GM12801 (cell line): ENCODE results near the gene COL5A1.

Source experiments
- TF ChIP-seq, protein P1 (sequence below): IDR thresholded peaks from one replicate; pipeline ENCODE4 v1.5.1; 2011; ENCODE audit warnings: control low read depth; ENCODE audit not compliant: insufficient read length; ENCODE audit errors: extremely low read depth

The COL5A1 gene

DNA sequence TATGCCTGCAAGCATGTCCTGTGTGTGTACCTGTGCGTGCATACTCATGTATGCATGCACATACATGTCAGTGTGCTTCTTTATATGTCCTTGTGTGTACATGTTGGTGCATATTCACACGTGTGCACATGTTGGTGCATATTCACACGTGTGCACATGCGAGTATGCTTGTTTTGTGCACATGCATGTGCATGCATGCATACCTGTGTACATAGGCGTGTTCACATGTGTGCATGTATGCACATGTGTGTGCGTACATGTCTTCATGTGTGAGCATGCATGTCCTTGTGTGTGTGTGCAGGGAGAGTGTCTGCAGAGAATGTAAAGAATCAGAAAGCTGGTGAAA, 166.8 kb downstream of the COL5A1 start:
- TF ChIP-seq, protein P1, sequence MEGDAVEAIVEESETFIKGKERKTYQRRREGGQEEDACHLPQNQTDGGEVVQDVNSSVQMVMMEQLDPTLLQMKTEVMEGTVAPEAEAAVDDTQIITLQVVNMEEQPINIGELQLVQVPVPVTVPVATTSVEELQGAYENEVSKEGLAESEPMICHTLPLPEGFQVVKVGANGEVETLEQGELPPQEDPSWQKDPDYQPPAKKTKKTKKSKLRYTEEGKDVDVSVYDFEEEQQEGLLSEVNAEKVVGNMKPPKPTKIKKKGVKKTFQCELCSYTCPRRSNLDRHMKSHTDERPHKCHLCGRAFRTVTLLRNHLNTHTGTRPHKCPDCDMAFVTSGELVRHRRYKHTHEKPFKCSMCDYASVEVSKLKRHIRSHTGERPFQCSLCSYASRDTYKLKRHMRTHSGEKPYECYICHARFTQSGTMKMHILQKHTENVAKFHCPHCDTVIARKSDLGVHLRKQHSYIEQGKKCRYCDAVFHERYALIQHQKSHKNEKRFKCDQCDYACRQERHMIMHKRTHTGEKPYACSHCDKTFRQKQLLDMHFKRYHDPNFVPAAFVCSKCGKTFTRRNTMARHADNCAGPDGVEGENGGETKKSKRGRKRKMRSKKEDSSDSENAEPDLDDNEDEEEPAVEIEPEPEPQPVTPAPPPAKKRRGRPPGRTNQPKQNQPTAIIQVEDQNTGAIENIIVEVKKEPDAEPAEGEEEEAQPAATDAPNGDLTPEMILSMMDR, result no peak

DNA sequence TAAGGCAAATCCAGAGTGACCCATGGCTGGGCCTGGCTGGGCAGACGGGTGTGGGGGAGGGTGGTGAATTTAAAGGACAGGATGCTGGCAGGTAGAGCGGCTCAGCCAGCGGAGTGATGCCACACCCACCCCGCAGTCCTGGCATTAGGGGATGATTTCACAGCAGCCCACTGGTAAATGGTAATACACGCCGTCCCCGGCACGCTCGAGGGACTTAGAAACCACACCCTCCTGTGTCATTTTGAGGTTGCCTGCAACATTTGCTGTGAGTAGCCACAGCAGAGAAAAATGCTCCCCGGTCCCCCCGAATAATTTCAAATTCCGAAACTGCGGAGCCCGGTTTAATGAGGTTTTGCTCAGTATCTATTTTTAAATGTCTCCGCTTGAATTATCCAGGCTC, 167.7 kb downstream of the COL5A1 start:
- TF ChIP-seq, protein P1, result no peak

DNA sequence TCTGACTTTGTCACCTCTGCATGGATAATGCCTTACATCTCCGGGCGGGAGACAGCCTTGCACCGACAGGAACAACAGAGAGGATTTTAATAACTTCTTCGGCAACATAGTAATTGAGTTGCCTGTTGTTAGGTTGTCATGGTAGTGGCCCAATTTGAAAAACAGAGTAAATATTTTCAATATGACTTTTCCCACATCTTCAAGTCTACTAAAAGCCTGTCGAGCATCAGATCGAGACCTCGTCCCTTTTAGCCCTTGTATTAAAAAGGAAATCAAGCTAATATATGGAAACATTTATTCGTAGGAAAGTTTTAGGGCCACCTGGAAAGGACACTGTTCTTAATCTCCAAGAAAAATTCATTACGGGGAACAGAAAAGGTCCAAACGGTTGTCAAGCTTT, 168.2 kb downstream of the COL5A1 start:
- TF ChIP-seq, protein P1, result no peak

DNA sequence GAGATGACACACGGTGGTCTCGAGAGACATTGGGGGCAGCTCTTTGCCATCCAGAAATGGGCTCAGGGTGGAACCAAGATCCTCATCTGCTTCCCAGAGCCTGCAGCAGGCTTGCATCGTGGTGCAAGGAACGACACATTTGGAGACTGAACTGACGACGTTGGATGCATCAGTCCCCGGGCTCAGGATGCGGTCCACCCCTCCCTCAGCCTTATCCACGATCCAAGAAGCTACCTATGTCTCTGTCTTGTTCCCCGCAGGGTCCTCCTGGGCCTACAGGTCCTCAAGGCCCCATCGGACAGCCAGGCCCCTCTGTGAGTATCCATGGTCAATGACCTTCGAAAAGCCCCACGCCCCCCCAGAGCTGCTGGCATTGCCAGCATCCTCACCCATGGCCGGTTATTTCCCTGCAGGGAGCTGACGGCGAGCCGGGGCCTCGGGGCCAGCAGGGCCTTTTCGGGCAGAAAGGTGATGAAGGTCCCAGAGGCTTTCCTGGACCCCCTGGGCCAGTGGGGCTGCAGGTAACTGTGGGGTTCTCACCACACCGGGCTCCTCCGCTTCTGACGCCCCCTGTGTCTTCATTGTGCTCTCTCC, 169.6 kb downstream of the COL5A1 start:
- TF ChIP-seq, protein P1, result no peak

DNA sequence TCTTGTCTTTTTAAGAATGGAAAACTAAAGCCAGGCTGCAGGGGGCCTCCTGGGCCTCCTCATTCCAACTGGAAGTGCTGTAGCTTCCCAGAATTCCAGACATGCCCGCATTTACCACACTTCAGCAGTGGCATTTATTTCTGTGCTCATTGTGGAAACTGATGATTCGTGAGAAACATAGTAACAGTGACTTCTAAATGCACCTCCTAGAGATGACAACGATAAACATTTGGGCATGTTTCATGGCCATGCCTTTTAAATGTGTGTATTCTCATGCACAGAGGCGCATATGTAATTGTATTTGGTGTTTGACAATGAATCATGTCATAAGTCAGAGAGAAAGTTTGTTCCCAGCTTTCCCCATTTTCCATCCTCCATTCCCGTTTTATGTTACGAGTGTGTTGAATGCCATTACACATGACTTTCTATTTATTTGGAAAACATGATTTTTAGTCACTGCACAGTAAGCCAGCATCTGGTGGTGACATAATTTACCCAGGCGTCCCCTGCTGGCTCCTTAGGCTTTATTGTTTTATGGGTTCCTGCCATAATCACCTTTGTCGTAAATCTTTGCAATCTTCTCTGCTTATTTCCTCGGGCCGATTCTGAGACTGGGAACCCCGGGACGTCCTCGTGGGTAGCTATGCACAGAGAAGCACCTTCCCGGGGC, 170.2 kb downstream of the COL5A1 start:
- TF ChIP-seq, protein P1, result no peak

DNA sequence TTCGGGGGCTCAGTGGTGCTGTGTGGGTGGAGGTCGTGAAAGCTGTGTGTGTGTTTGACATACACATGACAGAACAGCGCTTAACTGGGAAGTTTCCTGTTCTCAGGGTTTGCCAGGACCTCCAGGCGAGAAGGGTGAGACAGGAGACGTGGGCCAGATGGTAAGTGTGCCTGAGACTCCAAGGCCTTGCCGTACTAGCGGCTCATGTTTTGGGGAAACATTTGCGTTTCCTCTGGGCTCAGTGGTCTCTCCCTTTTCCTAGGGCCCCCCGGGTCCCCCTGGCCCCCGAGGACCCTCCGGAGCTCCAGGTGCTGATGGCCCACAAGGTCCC, 170.7 kb downstream of the COL5A1 start:
- TF ChIP-seq, protein P1, result no peak

DNA sequence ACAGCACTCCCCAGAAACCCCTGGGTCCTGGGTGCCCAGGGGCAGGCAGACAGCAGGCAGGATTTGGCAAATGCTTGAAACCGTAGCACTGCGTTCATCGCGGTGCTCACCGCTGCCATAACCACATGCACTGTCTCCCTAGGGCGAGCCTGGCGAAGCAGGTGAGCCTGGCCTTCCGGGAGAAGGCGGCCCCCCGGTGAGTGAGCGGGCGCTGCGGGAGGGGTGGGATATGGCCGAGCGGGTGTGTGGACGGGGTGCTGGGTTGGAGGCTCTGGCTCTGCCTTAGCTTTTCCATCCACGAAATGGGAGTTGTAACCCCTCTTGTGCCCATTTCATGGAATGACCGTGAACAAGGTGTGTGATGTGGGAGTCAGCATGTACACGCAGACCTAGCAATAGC, 172.2 kb downstream of the COL5A1 start:
- TF ChIP-seq, protein P1, result no peak
